NCI-H524 (cell line): ENCODE results near the gene LCAT.

ENCODE experiments used
- DNase-seq, 2 experiments: peaks; one replicate each; lab custom pipeline; 2025; lab: John Stamatoyannopoulos, UW

The LCAT gene

DNA sequence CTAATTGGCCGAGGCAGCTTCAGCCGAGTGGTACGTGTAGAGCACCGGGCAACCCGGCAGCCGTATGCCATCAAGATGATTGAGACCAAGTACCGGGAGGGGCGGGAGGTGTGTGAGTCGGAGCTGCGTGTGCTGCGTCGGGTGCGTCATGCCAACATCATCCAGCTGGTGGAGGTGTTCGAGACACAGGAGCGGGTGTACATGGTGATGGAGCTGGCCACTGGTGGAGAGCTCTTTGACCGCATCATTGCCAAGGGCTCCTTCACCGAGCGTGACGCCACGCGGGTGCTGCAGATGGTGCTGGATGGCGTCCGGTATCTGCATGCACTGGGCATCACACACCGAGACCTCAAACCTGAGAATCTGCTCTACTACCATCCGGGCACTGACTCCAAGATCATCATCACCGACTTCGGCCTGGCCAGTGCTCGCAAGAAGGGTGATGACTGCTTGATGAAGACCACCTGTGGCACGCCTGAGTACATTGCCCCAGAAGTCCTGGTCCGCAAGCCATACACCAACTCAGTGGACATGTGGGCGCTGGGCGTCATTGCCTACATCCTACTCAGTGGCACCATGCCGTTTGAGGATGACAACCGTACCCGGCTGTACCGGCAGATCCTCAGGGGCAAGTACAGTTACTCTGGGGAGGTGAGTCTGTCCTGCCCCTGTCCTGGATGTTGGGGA, 34.7 kb downstream of the LCAT start:
- DNase-seq: no peak

GRCh38 chr16:67907397-67908180, 36.3 kb downstream of the LCAT start:
- DNase-seq: no peak

DNA sequence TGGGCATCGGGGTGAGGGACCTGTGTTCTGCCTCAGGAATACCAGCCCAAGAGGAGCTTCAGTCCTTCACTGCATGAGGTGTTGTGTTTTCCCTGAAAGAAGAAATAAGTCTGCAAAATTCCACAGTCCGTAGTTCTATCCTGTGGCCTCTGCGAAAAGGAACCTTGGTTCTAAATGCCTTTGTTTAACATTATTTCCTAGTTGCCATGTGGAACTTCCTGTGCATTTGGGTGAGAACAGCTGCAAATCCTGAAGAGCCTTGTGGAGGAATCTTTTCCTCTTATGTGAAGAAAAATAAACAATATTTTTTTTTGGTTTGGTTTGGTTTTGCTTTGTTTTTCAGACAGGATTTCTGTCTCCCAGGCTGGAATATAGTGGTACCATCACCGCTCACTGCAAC, 41.1 kb downstream of the LCAT start:
- DNase-seq: no peak

- DNase-seq: no peak
These were observed 42.2 kb downstream of the LCAT start for GRCh38 chr16:67901734-67902133.

GRCh38 chr16:67897231-67897630, 46.7 kb downstream of the LCAT start:
- no peak for DNase-seq

DNA sequence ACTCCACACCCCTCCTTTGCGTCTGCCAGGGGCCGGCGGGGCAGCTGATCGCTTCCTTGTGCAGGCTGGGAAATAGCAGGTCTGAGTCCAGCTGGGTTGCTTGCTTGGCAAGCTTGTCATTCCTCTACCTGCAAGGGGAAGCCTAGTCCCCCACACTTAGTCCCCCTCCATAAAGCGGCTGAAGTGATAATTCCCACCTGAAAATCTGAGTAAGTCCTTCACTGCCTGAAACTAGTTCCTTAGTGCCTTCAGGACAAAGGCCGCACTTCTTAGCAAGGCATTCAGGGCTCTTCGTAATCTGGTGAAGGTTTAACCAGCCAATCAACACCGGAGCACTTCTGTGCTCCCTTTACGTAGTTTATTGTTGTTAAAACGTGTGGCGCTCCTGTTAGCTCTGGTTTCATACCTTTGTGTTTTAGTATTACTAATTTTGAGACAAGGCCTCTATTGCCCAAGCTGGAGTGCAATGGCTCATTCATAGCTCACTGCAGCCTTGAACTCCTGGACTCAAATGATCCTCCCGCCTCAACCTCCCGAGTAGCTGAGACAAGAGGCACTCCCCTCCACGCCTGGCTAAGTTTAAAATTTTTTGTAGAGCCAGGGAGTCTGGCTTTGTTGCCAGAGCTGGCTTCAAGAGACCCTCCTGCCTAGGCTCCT, 50.0 kb downstream of the LCAT start:
- peak in 1 of 2 experiments; percentile 24 for DNase-seq

DNA sequence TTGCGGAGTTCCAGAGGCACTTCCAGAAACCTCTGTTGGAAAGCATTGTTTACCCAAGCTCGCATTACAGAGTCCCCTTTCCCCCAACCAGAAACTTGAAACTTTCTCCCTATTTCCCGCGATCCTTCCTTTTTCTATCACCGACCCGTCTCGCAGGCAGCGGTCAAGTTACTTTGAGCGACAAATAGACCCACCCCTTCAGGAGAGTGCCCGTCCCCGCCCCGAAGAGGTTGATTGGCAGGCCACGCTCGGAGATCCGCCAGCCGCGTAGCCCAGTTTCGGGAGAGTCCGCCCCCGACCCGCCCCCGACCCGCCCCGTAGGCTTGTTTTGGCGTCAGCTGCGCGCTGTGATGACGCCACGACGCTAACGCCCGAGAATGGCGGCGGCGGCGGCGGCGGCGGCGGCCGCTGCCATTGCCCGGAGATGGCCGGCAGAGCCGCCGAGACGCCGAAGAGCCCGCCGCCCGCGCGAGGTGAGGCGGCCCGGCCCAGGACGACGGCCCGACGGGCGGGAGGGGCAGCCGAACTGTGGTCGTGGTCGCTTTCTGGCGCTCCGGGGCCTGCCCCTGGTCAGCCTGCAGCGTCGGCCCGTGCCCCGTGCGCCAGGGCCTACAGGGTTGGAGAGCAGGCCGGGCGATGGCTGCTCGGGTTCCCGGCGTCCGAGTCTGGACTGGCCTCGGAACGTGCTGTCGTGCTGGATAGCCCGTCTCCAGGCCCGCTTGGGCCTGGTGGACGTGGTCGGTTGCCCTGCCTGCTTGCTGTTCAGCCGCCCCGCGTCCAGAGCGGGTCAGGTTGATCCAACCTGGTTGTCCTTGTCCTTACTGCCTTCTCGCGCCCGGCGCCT, 50.8 kb downstream of the LCAT start, which contains the start of gene PSKH1:
PSKH1 (plus strand) TSS at position 356 of the 844 bp plus-strand sequence. CDS start 15,496 bp downstream, outside the sequence.
- DNase-seq: peak; percentile 87 to 94

DNA sequence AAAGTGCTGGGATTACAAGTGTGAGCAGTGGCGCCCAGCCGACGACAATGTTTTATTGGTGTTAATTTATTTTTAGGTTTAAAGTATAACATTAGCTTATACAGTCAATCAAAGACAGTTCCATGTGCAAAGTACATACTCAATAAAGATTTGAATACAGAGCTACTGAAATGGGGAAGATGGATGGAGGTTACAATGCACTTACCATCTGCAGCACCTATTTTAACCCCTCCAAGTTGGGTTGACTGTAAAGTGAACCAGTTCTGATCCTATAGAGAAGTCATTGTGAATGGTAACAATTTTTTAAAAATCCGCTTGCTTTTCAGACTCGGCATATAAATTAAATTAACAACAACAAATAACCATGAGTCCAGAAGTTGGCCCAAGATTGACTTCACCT, 51.5 kb downstream of the LCAT start:
- no peak for DNase-seq
